Lung (tissue), 12 donors: ENCODE data around the gene PAPSS1. TPM values are rescaled to one million over a fixed set of nuclear protein-coding genes. Genes with fewer than 3 reads are reported as not detected.

ENCODE experiments used
- ATAC-seq: fragments of 200-7000 bp; cut with Tn5 transposase; one replicate; pipeline ENCODE4 v1.9.1; 2020; ENCODE audit warnings: moderate number of reproducible peaks; ENCODE audit not compliant: insufficient read depth, low FRiP score
- DNase-seq, 3 donors: peaks; one replicate each; pipeline ENCODE4 v3.0.0-alpha.2; 2013 to 2017
- H3K27ac ChIP-seq, 2 donors: one replicate each; pipeline ENCODE4 v1.5.1; 2013; ENCODE audit warnings: mild to moderate bottlenecking in 2 of 2, moderate library complexity in 2 of 2, control low read depth in 1 of 2, inconsistent platforms in 1 of 2, low read depth in 1 of 2, low read length in 1 of 2
- H3K27me3 ChIP-seq, 3 donors: one replicate each; pipeline ENCODE4 v1.5.1; 2013; ENCODE audit warnings: low read length in 2 of 3; ENCODE audit not compliant: control insufficient read depth in 3 of 3, insufficient read depth in 3 of 3
- H3K36me3 ChIP-seq, 4 donors: one replicate each; pipeline ENCODE4 v1.5.1; 2013; ENCODE audit warnings: low read length in 4 of 4, mild to moderate bottlenecking in 1 of 4, moderate library complexity in 1 of 4; ENCODE audit not compliant: control insufficient read depth in 4 of 4, insufficient read depth in 4 of 4
- H3K4me1 ChIP-seq, 5 donors: one replicate each; pipeline ENCODE4 v1.5.1; 2013; ENCODE audit warnings: low read length in 5 of 5, mild to moderate bottlenecking in 2 of 5, moderate library complexity in 1 of 5; ENCODE audit not compliant: control insufficient read depth in 5 of 5, insufficient read depth in 5 of 5
- H3K4me3 ChIP-seq: one replicate; pipeline ENCODE4 v1.5.1; 2013; ENCODE audit warnings: mild to moderate bottlenecking, control low read depth, moderate library complexity
- H3K9ac ChIP-seq, 2 donors: one replicate each; pipeline ENCODE4 v1.5.1; 2013; ENCODE audit warnings: low read length in 2 of 2, control low read depth in 1 of 2; ENCODE audit not compliant: insufficient read depth in 1 of 2
- H3K9me3 ChIP-seq, 4 donors: one replicate each; pipeline ENCODE4 v1.5.1; 2013; ENCODE audit warnings: low read length in 3 of 4, mild to moderate bottlenecking in 1 of 4, moderate library complexity in 1 of 4; ENCODE audit not compliant: control insufficient read depth in 4 of 4, insufficient read depth in 3 of 4
- CTCF ChIP-seq: IDR thresholded peaks from 2 replicates; pipeline ENCODE4 v1.5.1; 2012; ENCODE audit warnings: mild to moderate bottlenecking; ENCODE audit errors: control extremely low read depth, extremely low read depth
- WGBS, 2 donors: extraction: QIAGEN DNeasy Blood & Tissue Kit; methylation state at CpG; one replicate each; pipeline ENCODE4 v1.1.7; 2013; 5-methylcytosine and 5-hydroxymethylcytosine counted together
- polyA plus RNA-seq, 2 donors: library from polyadenylated mRNA; stranded (reverse); fragments of 200-250 nt; gene quantifications; one replicate each; pipeline ENCODE4 v1.2.1, GENCODE V29; 2013
- total RNA-seq, 2 donors: library from RNA; depleted of rRNA in 1 of 2; stranded (reverse); fragments of >200 nt in 1 of 2; gene quantifications; one replicate each; pipeline ENCODE4 v1.2.1, GENCODE V29; 2014 to 2021
- donor health status: control.
- donor health status: control.
- donor health status: Bipolar disorder and iron deficiency.
- donor health status: healthy.
- donor health status: DM: yes; HTN: yes; CAD: no.

PAPSS1 gene
- total and polyA plus RNA-seq, 4 donors: 39.5 to 71.7 (median 55.3) TPM

- H3K27ac ChIP-seq: no peak overlapping the region
- H3K4me3 ChIP-seq: no peak overlapping the region
- 53 to 79% methylated on average over 3 of the region's 3 CpGs for WGBS, 2 donors
- H3K36me3 ChIP-seq: no peaks in the 10 kb centered on the region
- H3K27me3 ChIP-seq: no peaks in the 10 kb centered on the region
- H3K9ac ChIP-seq: no peak overlapping the region
- DNase-seq (peak in 1 of 3 donors; percentile 37), ATAC-seq (no peak)
- H3K4me1 ChIP-seq: peaks cover 0 to 3% (median 0%) of the 10 kb centered on the region in 5 donors
- H3K9me3 ChIP-seq: no peaks in the 10 kb centered on the region
- TF ChIP-seq CTCF: no peak
These were observed 120.2 kb downstream of the PAPSS1 start for GRCh38 chr4:107599841-107600240.

GRCh38 chr4:107593230-107593629 lies 126.8 kb downstream of the PAPSS1 start:
- DNase-seq (peak in 2 of 3 donors; percentile 18 to 19), ATAC-seq (no peak)
- no peak for TF ChIP-seq CTCF
- peaks cover 0 to 8% (median 0%) of the 10 kb centered on the region in 5 donors for H3K4me1 ChIP-seq
- no peaks in the 10 kb centered on the region for H3K27me3 ChIP-seq
- H3K4me3 ChIP-seq: no peak overlapping the region
- no peak overlapping the region for H3K9ac ChIP-seq
- WGBS, 2 donors: 76 to 84% methylated on average over 1 of the region's 1 CpG
- H3K9me3 ChIP-seq: peaks cover 0 to 10% (median 8%) of the 10 kb centered on the region in 4 donors
- no peak overlapping the region for H3K27ac ChIP-seq
- no peaks in the 10 kb centered on the region for H3K36me3 ChIP-seq

GRCh38 chr4:107592519-107592918 lies 127.5 kb downstream of the PAPSS1 start:
- Histone ChIP-seq H3K36me3 (no peaks in the 10 kb centered on the region), H3K4me1 (peaks cover 0 to 8% (median 0%) of the 10 kb centered on the region in 5 donors), H3K27ac (no peak overlapping the region), H3K9me3 (peaks cover 0 to 10% (median 8%) of the 10 kb centered on the region in 4 donors), H3K4me3 (no peak overlapping the region), H3K27me3 (no peaks in the 10 kb centered on the region), H3K9ac (no peak overlapping the region)
- ATAC-seq: no peak
- 38 to 42% methylated on average over 2 of the region's 2 CpGs for WGBS, 2 donors
- no peak for TF ChIP-seq CTCF
- DNase-seq: peak in 2 of 3 donors; percentile 80 to 85

- peaks cover 0 to 12% (median 9%) of the 10 kb centered on the region in 4 donors for H3K9me3 ChIP-seq
These were observed 130.8 kb downstream of the PAPSS1 start for GRCh38 chr4:107589269-107589668.

More at GRCh38 chr4:107589269-107589668, 130.8 kb downstream of the PAPSS1 start:
- H3K4me1 ChIP-seq: peaks cover 0 to 8% (median 0%) of the 10 kb centered on the region in 5 donors
- no peak for TF ChIP-seq CTCF
- H3K36me3 ChIP-seq: no peaks in the 10 kb centered on the region
- no peak overlapping the region for H3K27ac ChIP-seq
- H3K4me3 ChIP-seq: no peak overlapping the region
- DNase-seq (no peak), ATAC-seq (no peak)
- H3K9ac ChIP-seq: no peak overlapping the region
- no peaks in the 10 kb centered on the region for H3K27me3 ChIP-seq
